ENCODE data around the gene PRR27. TPM values are rescaled to one million over a fixed set of nuclear protein-coding genes. Genes with fewer than 3 reads are reported as not detected.
"Not testable (repeated sequence)": the region's sequence is repeated elsewhere in the genome, so short reads cannot be mapped to it uniquely, and the experiment has no call there.

Gene PRR27
- total RNA-seq, 1 donor from 2014 or later, result not detected

DNA sequence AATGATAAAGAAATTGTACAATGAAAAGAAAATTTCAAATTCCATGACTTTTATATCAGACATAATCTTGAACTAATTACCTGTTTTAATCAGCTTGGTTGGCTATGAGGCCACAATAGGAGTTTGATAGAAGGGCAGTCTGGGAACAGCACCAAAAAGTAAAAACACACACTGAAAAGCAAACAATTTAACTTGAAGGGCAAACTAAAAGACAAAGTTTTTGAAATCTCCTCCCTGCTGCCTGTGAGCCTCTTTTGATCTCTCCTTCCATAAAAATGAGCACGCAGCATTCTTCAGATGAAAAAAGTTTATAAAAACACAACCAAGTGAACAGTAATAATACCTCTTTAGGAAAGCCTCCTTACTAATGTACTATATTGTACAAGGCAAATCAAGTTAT, 49.6 kb downstream of the PRR27 start:
- ATAC-seq, result no peak

DNA sequence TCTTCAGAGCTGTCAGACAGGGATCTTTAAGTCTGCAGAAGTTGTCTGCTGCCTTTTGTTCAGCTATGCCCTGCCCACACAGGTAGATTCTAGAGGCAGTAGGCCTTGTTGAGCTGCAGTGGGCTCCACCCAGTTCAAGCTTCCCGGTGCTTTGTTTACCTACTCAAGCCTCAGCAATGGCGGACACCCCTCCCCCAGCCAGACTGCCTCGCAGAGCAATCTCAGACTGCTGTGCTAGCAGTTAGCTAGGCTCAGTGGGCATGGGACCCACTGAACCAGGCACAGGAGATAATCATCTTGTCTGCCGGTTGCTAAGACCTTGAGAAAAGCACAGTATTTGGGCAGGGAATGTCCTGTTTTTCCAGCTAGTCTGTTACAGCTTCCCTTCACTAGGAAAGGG, 58.7 kb downstream of the PRR27 start:
- not testable (repeated sequence) for ATAC-seq

Other genes with a start within 250 kb of the PRR27 start
- not detected for gene CSN1S1, start 223.2 kb upstream of the PRR27 start, total RNA-seq
- gene CSN2, start 188.5 kb upstream of the PRR27 start, total RNA-seq, result not detected
- not detected for gene STATH, start 158.3 kb upstream of the PRR27 start, total RNA-seq
- gene HTN3, start 125.8 kb upstream of the PRR27 start, total RNA-seq, result not detected
- gene HTN1, start 103.8 kb upstream of the PRR27 start, total RNA-seq, result not detected
- not detected for gene ODAM, start 41.5 kb downstream of the PRR27 start, total RNA-seq
- 53.0 TPM for gene FDCSP, start 71.9 kb downstream of the PRR27 start, total RNA-seq
- not detected for gene CSN3, start 88.4 kb downstream of the PRR27 start, total RNA-seq
- gene CABS1, start 180.7 kb downstream of the PRR27 start, total RNA-seq, result not detected
- not detected for gene SMR3A, start 206.5 kb downstream of the PRR27 start, total RNA-seq
- gene SMR3B, start 228.9 kb downstream of the PRR27 start, total RNA-seq, result not detected
- gene OPRPN, start 243.7 kb downstream of the PRR27 start, total RNA-seq, result not detected

Measured in esophagus mucosa (tissue), 1 donor.